Right renal cortex interstitium (tissue), 3 donors: ENCODE data around the gene RPS28. TPM values are rescaled to one million over a fixed set of nuclear protein-coding genes. Genes with fewer than 3 reads are reported as not detected.
"Not testable (repeated sequence)": the region's sequence is repeated elsewhere in the genome, so short reads cannot be mapped to it uniquely, and the experiment has no call there.

Experiments
- DNase-seq, 3 donors: peaks; one replicate each; pipeline ENCODE4 v3.0.0-alpha.2; 2013; ENCODE audit warnings: low read depth in 3 of 3, low spot score in 2 of 3
- polyA plus RNA-seq, 3 donors: library from polyadenylated mRNA; unstranded; fragments of 120-200 nt; gene quantifications; one replicate each; pipeline ENCODE4 v1.2.1, GENCODE V29; 2013; ENCODE audit not compliant: insufficient read length in 3 of 3

The RPS28 gene
- polyA plus RNA-seq = 100 to 1,000 TPM; 320 to 390 (median 377) TPM

DNA sequence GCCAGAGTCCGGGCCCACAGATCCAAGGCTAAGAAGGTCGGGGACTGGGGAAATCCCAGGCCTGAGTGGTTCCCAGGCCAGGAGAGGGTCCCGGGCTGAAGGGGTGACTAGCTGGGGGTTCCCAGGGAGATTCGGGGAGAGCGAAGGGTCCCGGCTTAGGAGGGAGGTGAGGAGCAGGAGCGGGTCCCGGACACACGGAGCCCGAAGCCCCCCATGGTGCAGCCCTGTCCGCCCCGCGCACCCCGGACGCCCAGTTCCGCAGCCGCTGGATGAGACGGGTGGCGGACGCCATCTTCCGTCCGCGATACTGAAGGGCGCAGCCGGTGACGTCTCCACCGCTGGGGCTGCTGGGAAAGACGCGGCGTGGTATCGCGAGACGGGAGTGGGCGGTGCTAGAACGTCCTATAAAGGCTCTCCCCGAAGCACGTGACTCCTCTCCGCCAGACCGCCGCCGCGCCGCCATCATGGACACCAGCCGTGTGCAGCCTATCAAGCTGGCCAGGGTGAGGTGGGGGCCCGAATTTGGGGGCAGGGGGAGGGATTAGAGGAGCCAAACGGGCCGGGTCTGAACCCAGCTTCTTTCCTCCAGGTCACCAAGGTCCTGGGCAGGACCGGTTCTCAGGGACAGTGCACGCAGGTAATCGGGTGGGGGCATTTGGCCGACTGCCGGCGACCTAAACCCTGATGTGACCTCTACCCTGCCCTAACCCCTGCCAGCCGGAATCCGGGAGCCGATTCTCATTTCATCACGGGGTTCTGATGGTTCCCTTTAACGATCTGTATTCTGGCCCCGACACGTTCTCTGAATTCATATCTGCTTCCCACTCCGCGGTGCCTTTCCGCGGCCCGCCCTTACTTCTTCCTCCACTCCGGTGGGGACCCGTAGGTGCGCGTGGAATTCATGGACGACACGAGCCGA is at the start of gene RPS28, which contains the start of gene NDUFA7:
TSS of gene RPS28 (plus strand) at position 430 of the 919 bp plus-strand sequence. CDS start at position 465, 35 bp downstream.
TSS of gene NDUFA7 (minus strand) at position 309 of the 919 bp plus-strand sequence. CDS start at position 292, 17 bp downstream.
- DNase-seq = peak; percentile 91 to 96 (median 95)

DNA sequence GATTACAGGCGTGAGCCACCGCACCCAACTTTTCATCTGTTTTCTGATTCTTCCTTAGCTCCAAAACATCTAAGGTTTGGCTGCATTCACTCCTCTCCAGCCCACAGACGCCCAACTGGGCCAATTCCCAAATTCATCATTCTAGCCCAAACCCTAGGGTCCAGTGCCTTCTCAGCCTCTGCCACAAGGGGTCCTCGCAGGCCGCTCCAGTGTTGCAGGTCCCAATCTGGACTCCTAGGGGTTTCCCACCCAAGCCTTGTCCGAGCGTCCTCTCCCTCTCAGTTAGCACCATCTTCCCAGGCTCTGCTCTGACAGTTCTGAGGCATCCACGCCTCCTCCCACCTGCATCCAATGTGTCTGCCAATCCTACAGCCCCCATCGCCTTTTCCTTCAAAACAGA is 44.8 kb upstream of the RPS28 start:
- not testable (repeated sequence) for DNase-seq

DNA sequence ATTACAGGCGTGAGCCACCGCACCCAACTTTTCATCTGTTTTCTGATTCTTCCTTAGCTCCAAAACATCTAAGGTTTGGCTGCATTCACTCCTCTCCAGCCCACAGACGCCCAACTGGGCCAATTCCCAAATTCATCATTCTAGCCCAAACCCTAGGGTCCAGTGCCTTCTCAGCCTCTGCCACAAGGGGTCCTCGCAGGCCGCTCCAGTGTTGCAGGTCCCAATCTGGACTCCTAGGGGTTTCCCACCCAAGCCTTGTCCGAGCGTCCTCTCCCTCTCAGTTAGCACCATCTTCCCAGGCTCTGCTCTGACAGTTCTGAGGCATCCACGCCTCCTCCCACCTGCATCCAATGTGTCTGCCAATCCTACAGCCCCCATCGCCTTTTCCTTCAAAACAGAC is 30.0 kb upstream of the RPS28 start:
- not testable (repeated sequence) for DNase-seq

DNA sequence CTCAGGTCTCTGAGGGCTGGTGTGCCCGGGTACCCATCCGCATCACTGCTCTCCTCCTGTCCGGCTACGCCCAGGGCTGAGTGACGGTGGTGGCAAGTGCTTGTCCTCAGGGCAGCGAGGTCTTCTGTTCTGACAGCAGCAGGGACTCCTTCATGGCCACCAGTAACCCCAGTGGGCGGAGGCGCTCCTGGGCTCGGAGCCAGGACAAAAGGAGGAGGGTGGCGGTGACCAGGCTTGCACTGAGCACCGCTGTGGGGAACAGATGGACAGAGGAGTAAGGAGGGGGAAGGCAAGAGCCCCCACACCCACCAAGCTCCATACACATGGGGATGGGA is 19.0 kb upstream of the RPS28 start:
- DNase-seq = no peak

GRCh38 chr19:8302734-8303133 is 18.6 kb upstream of the RPS28 start:
- no peak for DNase-seq

GRCh38 chr19:8304841-8305621 is 16.3 kb upstream of the RPS28 start:
- no peak for DNase-seq

DNA sequence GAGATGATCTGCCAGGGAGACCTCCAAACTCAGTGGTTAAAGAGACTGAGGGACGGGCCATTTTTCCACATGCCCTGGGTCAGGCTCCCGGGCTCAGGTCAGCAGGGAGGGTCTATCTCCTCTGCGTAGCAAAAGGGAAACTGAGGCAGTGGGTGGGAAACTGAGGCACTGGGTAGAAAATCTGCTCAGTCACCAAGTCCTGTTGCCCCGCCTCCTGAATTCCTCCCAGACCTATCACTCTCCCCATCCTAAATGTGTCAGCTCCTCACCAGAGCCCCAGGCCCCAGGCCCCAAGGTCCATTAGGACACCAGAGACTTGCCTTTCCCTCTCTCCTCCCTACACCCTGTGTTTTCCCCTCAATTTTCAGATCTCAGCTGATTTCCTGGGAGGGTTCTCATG is 15.5 kb upstream of the RPS28 start:
- DNase-seq = no peak

DNA sequence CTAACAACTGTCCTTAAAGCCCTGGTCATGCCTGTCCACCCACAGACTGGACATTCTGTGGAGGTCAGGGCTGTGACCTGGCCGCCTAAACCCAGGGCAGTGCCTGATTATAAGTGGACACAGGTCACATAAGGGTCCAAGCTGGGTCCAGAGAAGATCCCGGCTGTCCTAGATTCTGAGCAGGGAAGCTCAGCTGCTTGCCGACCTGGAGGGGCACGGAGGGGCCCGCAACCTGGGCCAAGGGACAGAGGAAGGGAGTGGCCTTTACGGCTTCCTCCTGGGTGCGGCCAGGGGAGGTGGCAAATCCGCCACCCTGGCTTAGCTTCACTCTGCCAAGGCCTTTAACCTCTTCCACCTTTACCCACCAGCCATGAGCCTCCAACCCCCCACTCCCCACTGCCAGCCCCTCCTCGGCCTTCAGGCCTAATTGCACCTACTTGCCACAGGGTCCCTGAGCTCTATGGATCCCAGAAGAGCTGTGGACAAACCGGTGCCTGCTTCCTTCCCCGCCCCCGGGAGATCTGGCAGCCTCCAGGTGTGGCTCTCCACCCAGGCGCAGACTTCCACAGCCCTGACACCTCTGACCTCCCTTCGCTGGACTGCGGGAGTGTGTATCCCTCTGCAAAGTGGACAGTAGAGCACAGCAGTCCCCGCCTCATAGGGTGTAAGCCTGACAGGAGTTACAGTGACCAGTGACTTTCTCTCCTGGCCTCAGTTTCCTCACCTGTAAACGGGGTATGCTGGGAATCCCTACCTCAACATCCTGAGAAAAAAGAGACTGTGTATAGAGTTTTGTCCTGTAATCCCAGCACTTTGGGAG is 14.9 kb upstream of the RPS28 start:
- no peak for DNase-seq

GRCh38 chr19:8307400-8307964 is 13.8 kb upstream of the RPS28 start:
- no peak for DNase-seq

GRCh38 chr19:8307965-8308866 is 13.1 kb upstream of the RPS28 start, which contains the start of gene CD320:
CD320 (minus strand) TSS chr19:8308358; CDS start chr19:8308290, 68 bp downstream.
- peak; percentile 83 to 89 (median 85) for DNase-seq

GRCh38 chr19:8308891-8309291 is 12.4 kb upstream of the RPS28 start:
- no peak for DNase-seq

GRCh38 chr19:8310342-8311055 is 10.8 kb upstream of the RPS28 start:
- no peak for DNase-seq

GRCh38 chr19:8311461-8312260 is 9.6 kb upstream of the RPS28 start:
- DNase-seq = no peak

DNA sequence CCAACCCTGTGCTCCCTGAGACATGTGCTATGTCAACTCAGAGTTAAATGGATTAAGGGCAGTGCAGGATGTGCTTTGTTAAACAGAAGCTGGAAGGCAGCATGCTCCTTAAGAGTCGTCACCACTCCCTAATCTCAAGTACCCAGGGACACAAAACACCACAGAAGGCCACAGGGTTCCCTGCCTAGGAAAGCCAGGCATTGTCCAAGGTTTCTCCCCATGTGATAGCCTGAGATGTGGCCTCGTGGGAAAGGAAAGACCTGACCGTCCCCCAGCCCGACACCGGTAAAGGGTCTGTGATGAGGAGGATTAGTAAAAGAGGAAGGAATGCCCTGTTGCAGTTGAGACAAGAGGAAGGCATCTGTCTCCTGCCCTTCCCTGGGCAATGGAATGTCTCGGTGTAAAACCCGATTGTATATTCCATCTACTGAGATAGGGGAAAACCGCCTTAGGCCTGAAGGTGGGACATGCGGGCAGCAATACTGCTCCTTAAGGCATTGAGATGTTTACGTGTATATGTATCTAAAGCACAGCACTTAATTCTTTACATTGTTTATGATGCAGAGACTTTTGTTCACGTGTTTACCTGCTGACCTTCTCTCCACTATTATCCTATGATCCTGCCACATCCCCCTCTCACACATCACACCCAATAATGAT is 6.2 kb upstream of the RPS28 start:
- DNase-seq = not testable (repeated sequence)

- DNase-seq = no peak
Measured at GRCh38 chr19:8316351-8317125, 4.8 kb upstream of the RPS28 start.

DNA sequence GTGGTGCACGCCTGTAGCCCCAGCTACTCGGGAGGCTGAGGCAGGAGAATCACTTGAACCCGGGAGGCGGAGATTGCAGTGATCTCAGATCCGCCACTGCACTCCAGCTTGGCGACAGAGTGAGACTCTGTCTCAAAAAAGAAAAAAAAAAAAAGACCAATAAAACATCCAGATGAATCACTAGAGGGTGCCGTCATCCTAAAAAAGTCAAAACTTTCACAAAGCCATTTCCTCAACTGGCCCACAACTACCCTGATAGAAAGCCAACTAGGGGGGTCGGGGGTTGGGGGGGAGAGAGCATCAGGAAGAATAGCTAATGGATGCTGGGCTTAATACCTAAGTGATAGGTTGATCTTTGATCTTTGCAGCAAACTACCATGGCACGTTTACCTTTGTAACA is 2.5 kb upstream of the RPS28 start:
- DNase-seq = not testable (repeated sequence)
